HepG2 (cell line): ENCODE measurements around the gene CNOT8. TPM values are rescaled to one million over a fixed set of nuclear protein-coding genes. Genes with fewer than 3 reads are reported as not detected.

Experiments
- AKAP8 ChIP-seq: sonication (generic); formaldehyde crosslinking; IDR thresholded peaks from 2 replicates; pipeline ENCODE4 v1.5.1; 2020; ENCODE audit warnings: mild to moderate bottlenecking, missing genetic modification reagents
- ARNT2 ChIP-seq: sonication (generic); formaldehyde crosslinking; IDR thresholded peaks from 2 replicates; pipeline ENCODE4 v1.8.0; 2022; ENCODE audit warnings: mild to moderate bottlenecking, low read depth, missing genetic modification reagents, moderate library complexity
- CCDC6 ChIP-seq: sonication (generic); formaldehyde crosslinking; IDR thresholded peaks from 2 replicates; pipeline ENCODE4 v1.8.1; 2022; ENCODE audit warnings: mild to moderate bottlenecking, missing genetic modification reagents, moderate library complexity
- CTCF ChIP-seq: sonication (generic); formaldehyde crosslinking; IDR thresholded peaks from 2 replicates; pipeline ENCODE4 v1.5.0; 2020; ENCODE audit warnings: mild to moderate bottlenecking, missing genetic modification reagents, moderate library complexity
- ETV6 ChIP-seq: sonication (generic); formaldehyde crosslinking; conservative IDR thresholded peaks from 2 replicates; pipeline ENCODE4 v1.4.0; 2020; ENCODE audit warnings: missing genetic modification reagents
- GATAD2A ChIP-seq: IDR thresholded peaks from 2 replicates; pipeline ENCODE4 v1.6.1; 2016
- LRRFIP1 ChIP-seq: sonication (generic); formaldehyde crosslinking; conservative IDR thresholded peaks from 2 replicates; pipeline ENCODE4 v1.4.0; 2020; ENCODE audit warnings: missing genetic modification reagents
- MAFG ChIP-seq: sonication (generic); formaldehyde crosslinking; IDR thresholded peaks from 2 replicates; pipeline ENCODE4 v1.5.1; 2020; ENCODE audit warnings: mild to moderate bottlenecking, missing genetic modification reagents
- MED8 ChIP-seq: sonication (generic); formaldehyde crosslinking; IDR thresholded peaks from 2 replicates; pipeline ENCODE4 v1.8.1; 2023; ENCODE audit warnings: mild to moderate bottlenecking, missing genetic modification reagents; ENCODE audit not compliant: insufficient replicate concordance
- ONECUT2 ChIP-seq: sonication (generic); formaldehyde crosslinking; IDR thresholded peaks from 2 replicates; pipeline ENCODE4 v1.4.0; 2020; ENCODE audit warnings: missing genetic modification reagents
- SIN3A ChIP-seq: IDR thresholded peaks from 2 replicates; pipeline ENCODE4 v1.6.1; 2011; ENCODE audit warnings: low read depth, mild to moderate bottlenecking, control low read depth, low read length, borderline replicate concordance
- SIX4 ChIP-seq: sonication (generic); formaldehyde crosslinking; IDR thresholded peaks from 2 replicates; pipeline ENCODE4 v1.4.0; 2020; ENCODE audit warnings: missing genetic modification reagents
- STAT5B ChIP-seq: sonication (generic); formaldehyde crosslinking; IDR thresholded peaks from 2 replicates; pipeline ENCODE4 v1.4.0; 2020; ENCODE audit warnings: missing genetic modification reagents
- THYN1 ChIP-seq: sonication (generic); formaldehyde crosslinking; IDR thresholded peaks from 2 replicates; pipeline ENCODE4 v1.8.1; 2023; ENCODE audit warnings: low read depth, mild to moderate bottlenecking, moderate library complexity, missing genetic modification reagents, borderline replicate concordance
- ZBTB46 ChIP-seq: sonication (generic); formaldehyde crosslinking; IDR thresholded peaks from 2 replicates; pipeline ENCODE4 v1.4.0; 2020; ENCODE audit warnings: mild to moderate bottlenecking, missing genetic modification reagents, borderline replicate concordance
- ZFP90 ChIP-seq: sonication (generic); formaldehyde crosslinking; IDR thresholded peaks from 2 replicates; pipeline ENCODE4 v1.8.0; 2022; ENCODE audit warnings: missing genetic modification reagents, mild to moderate bottlenecking, inconsistent platforms, borderline replicate concordance
- ZNF20 ChIP-seq: sonication (generic); formaldehyde crosslinking; IDR thresholded peaks from 2 replicates; pipeline ENCODE4 v1.4.0; 2020; ENCODE audit warnings: mild to moderate bottlenecking, moderate library complexity, missing genetic modification reagents
- ZNF260 ChIP-seq: sonication (generic); formaldehyde crosslinking; IDR thresholded peaks from 2 replicates; pipeline ENCODE4 v1.4.0; 2020; ENCODE audit warnings: missing genetic modification reagents, low read depth, mild to moderate bottlenecking, borderline replicate concordance
- ZNF326 ChIP-seq: sonication (generic); formaldehyde crosslinking; IDR thresholded peaks from 2 replicates; pipeline ENCODE4 v1.4.0; 2020; ENCODE audit warnings: missing genetic modification reagents, borderline replicate concordance
- ZNF589 ChIP-seq: sonication (generic); formaldehyde crosslinking; conservative IDR thresholded peaks from 2 replicates; pipeline ENCODE4 v1.8.0; 2022; ENCODE audit warnings: mild to moderate bottlenecking, moderate library complexity, missing genetic modification reagents
- ZNF709 ChIP-seq: sonication (generic); formaldehyde crosslinking; IDR thresholded peaks from 2 replicates; pipeline ENCODE4 v1.5.0; 2020; ENCODE audit warnings: mild to moderate bottlenecking, missing genetic modification reagents
- polyA plus RNA-seq, 8 experiments: library from polyadenylated mRNA; depleted of rRNA in 3 of 8; stranded (reverse) in 7 of 8; unstranded in 1 of 8; fragments of >200 nt; fragmentation: Illumina TruSeq in 4 of 8; extraction: Trizol in 4 of 8; gene quantifications; 2 replicates each; pipeline versions ENCODE4 v1.2.1 to v1.2.3, GENCODE V29; 2011 to 2016; ENCODE audit warnings: low read depth in 4 of 8, missing spikeins in 1 of 8, mixed read lengths in 1 of 8; ENCODE audit not compliant: insufficient read depth in 1 of 8
- total RNA-seq, 5 experiments: library from RNA; depleted of rRNA; stranded (reverse); fragments of >200 nt; fragmentation: Illumina TruSeq; extraction: Trizol; gene quantifications; 2 replicates each; pipeline ENCODE4 v1.2.3, GENCODE V29; 2016; ENCODE audit warnings: low read depth in 1 of 5

The CNOT8 gene
- total and polyA plus RNA-seq, 2 of the 13 experiments (the other 11 are each of a cell fraction or from before 2014, with no cell fraction given): 37.1 to 74.9 TPM

- no peak for TF ChIP-seq SIX4 (CRISPR knock-in tag)
- no peak for TF ChIP-seq ONECUT2
- no peak for TF ChIP-seq ZNF709 (CRISPR knock-in tag)
- TF ChIP-seq ZNF260: no peak
- TF ChIP-seq ZBTB46 (CRISPR knock-in tag): no peak
- TF ChIP-seq THYN1 (CRISPR knock-in tag): no peak
- no peak for TF ChIP-seq ZNF326
- no peak for TF ChIP-seq ETV6
- TF ChIP-seq AKAP8: no peak
- no peak for TF ChIP-seq SIN3A
- no peak for TF ChIP-seq ZNF20
- no peak for TF ChIP-seq ZFP90 (CRISPR knock-in tag)
- TF ChIP-seq GATAD2A (CRISPR knock-in tag): peak; percentile 88
- TF ChIP-seq ARNT2 (CRISPR knock-in tag): no peak
- TF ChIP-seq STAT5B: no peak
- no peak for TF ChIP-seq CTCF (CRISPR knock-in tag)
- no peak for TF ChIP-seq LRRFIP1
- no peak for TF ChIP-seq MED8 (CRISPR knock-in tag)
- no peak for TF ChIP-seq ZNF589
- TF ChIP-seq MAFG (CRISPR knock-in tag): no peak
- no peak for TF ChIP-seq CCDC6 (CRISPR knock-in tag)
Measured at GRCh38 chr5:154834053-154834452, 24.4 kb upstream of the CNOT8 start (continued).
